Activated CD4-positive, alpha-beta T cell treated with anti-CD3 and anti-CD28 coated beads, Interleukin-2, amount 10 ng/mL, durations not matched to agents 7 days and 5 days (primary cell): Measurements from ENCODE around the gene CYLD. TPM values are rescaled to one million over a fixed set of nuclear protein-coding genes. Genes with fewer than 3 reads are reported as not detected.

Experiments
- CTCF ChIA-PET: fragments of 350-600 bp; sonication (Branson Sonifier 250); formaldehyde crosslinking; loops from one replicate; lab custom pipeline; 2021; ENCODE audit warnings: antibody characterized with exemption; lab: Charles Lee
- POLR2A ChIA-PET: fragments of 350-600 bp; sonication (Branson Sonifier 250); formaldehyde crosslinking; loops from one replicate; lab custom pipeline; 2021; ENCODE audit warnings: antibody characterized with exemption; lab: Charles Lee
- DNase-seq: peaks from one replicate; pipeline ENCODE4 v3.0.0-alpha.2; 2020
- H3K27ac Mint-ChIP-seq: one replicate; pipeline ENCODE4 v1.8.0; 2021; ENCODE audit warnings: mild to moderate bottlenecking, moderate library complexity, mixed read lengths
- H3K27me3 Mint-ChIP-seq: one replicate; pipeline ENCODE4 v1.8.0; 2021; ENCODE audit warnings: mixed read lengths
- H3K36me3 Mint-ChIP-seq: one replicate; pipeline ENCODE4 v1.8.0; 2021; ENCODE audit warnings: low read depth, mixed read lengths
- H3K4me1 Mint-ChIP-seq: one replicate; pipeline ENCODE4 v1.8.0; 2021; ENCODE audit warnings: mixed read lengths
- H3K4me3 Mint-ChIP-seq: one replicate; pipeline ENCODE4 v1.8.0; 2021; ENCODE audit warnings: mild to moderate bottlenecking, moderate library complexity, mixed read lengths
- H3K9me3 Mint-ChIP-seq: one replicate; pipeline ENCODE4 v1.8.0; 2021; ENCODE audit warnings: mixed read lengths
- microRNA-seq: library from miRNA; unstranded; fragments of <30 nt; microRNA quantifications from one replicate; pipeline ENCODE4 v1.2.0, GENCODE V29; 2021; ENCODE audit warnings: borderline microRNAs expressed, borderline replicate concordance
- total RNA-seq, 2 experiments: library from RNA; stranded (reverse); gene quantifications; one replicate each; pipeline ENCODE4 v1.2.3, GENCODE V29; 2021

CYLD gene
- total RNA-seq, 2 experiments from 2014 or later, result 200 to 222 TPM

- ChIA-PET POLR2A (no interaction called here), CTCF (no interaction called here)
- no peaks in the 10 kb centered on the region for H3K36me3 Mint-ChIP-seq
- DNase-seq, result no peak
- no peak overlapping the region for H3K27ac Mint-ChIP-seq
- no peak overlapping the region for H3K4me3 Mint-ChIP-seq
- peaks cover 10% of the 10 kb centered on the region for H3K4me1 Mint-ChIP-seq
- H3K9me3 Mint-ChIP-seq, result no peaks in the 10 kb centered on the region
- peaks cover 26% of the 10 kb centered on the region for H3K27me3 Mint-ChIP-seq
These were observed 103.0 kb downstream of the CYLD start for GRCh38 chr16:50844840-50845239.

- Mint-ChIP-seq H3K9me3 (no peaks in the 10 kb centered on the region), H3K27me3 (peaks cover 26% of the 10 kb centered on the region), H3K4me1 (peaks cover 10% of the 10 kb centered on the region), H3K4me3 (no peak overlapping the region), H3K36me3 (no peaks in the 10 kb centered on the region), H3K27ac (no peak overlapping the region)
- no peak for DNase-seq
- POLR2A ChIA-PET, result no interaction called here
- CTCF ChIA-PET, result no interaction called here
These were observed 103.4 kb downstream of the CYLD start for GRCh38 chr16:50845296-50845695.

GRCh38 chr16:50846511-50846910 is 104.6 kb downstream of the CYLD start:
- no peak for DNase-seq
- Mint-ChIP-seq H3K9me3 (no peaks in the 10 kb centered on the region), H3K4me3 (no peak overlapping the region), H3K27ac (no peak overlapping the region), H3K4me1 (peaks cover 1% of the 10 kb centered on the region), H3K27me3 (peaks cover 35% of the 10 kb centered on the region), H3K36me3 (no peaks in the 10 kb centered on the region)
- POLR2A ChIA-PET, result no interaction called here
- CTCF ChIA-PET, result no interaction called here

GRCh38 chr16:50847166-50847565 is 105.3 kb downstream of the CYLD start:
- Mint-ChIP-seq H3K27me3 (peaks cover 34% of the 10 kb centered on the region), H3K9me3 (no peaks in the 10 kb centered on the region), H3K36me3 (no peaks in the 10 kb centered on the region), H3K4me3 (no peak overlapping the region), H3K4me1 (no peaks in the 10 kb centered on the region), H3K27ac (no peak overlapping the region)
- DNase-seq, result no peak
- ChIA-PET POLR2A (no interaction called here), CTCF (no interaction called here)

- no peaks in the 10 kb centered on the region for H3K36me3 Mint-ChIP-seq
- ChIA-PET CTCF (no interaction called here), POLR2A (no interaction called here)
- peaks cover 24% of the 10 kb centered on the region for H3K27me3 Mint-ChIP-seq
- no peaks in the 10 kb centered on the region for H3K4me1 Mint-ChIP-seq
- H3K9me3 Mint-ChIP-seq, result no peaks in the 10 kb centered on the region
- H3K4me3 Mint-ChIP-seq, result no peak overlapping the region
- no peak for DNase-seq
- H3K27ac Mint-ChIP-seq, result no peak overlapping the region
These were observed 107.0 kb downstream of the CYLD start for GRCh38 chr16:50848755-50849514.

Small RNA genes lying within 50 kb of the gene (microRNA-seq; reads per million reads assigned to microRNA genes)
- 6.5 reads per million, percentile 33 among the genes with 10 or more reads in this experiment for gene MIR3181

Other genes with a start within 250 kb of the CYLD start
- gene NKD1, start 193.7 kb upstream of the CYLD start, total RNA-seq, result 1 to 10 TPM in 1 of 2 experiments, under 1 TPM in 1; 0.81 to 1.3 TPM
- 10 to 100 TPM; 83.9 to 98.5 TPM for gene SNX20, start 60.8 kb upstream of the CYLD start, total RNA-seq
- 1 to 10 TPM; 3.3 to 3.8 TPM for gene NOD2, start 48.5 kb upstream of the CYLD start, total RNA-seq